K562 (cell line): ENCODE data around the gene SNX17. TPM values are rescaled to one million over a fixed set of nuclear protein-coding genes. Genes with fewer than 3 reads are reported as not detected.

Experiments used
- BACH1 ChIP-seq: fragments of 200-800 bp; sonication (Bioruptor generic); IDR thresholded peaks from 2 replicates; pipeline ENCODE4 v1.6.1; 2016; ENCODE audit warnings: missing genetic modification characterization, missing compliant biosample characterization
- BRD9 ChIP-seq: fragments of 450-650 bp; IDR thresholded peaks from 2 replicates; pipeline ENCODE4 v1.6.1; 2018; ENCODE audit warnings: low read depth; ENCODE audit not compliant: partially characterized antibody
- CREB3L1 ChIP-seq: fragments of 450-650 bp; IDR thresholded peaks from 2 replicates; pipeline ENCODE4 v1.6.1; 2014; ENCODE audit warnings: low read depth, mild to moderate bottlenecking, moderate library complexity, borderline replicate concordance
- HOXB6 ChIP-seq: fragments of 250-450 bp; sonication (Bioruptor Pico); IDR thresholded peaks from 2 replicates; pipeline ENCODE4 v1.5.1; 2022; ENCODE audit warnings: mild to moderate bottlenecking, borderline replicate concordance
- NCOA4 ChIP-seq: fragments of 450-650 bp; IDR thresholded peaks from 2 replicates; pipeline ENCODE4 v1.6.1; 2018; ENCODE audit warnings: mild to moderate bottlenecking; ENCODE audit not compliant: partially characterized antibody
- PKNOX1 ChIP-seq: fragments of 450-650 bp; IDR thresholded peaks from 2 replicates; pipeline ENCODE4 v1.6.1; 2016
- SMARCE1 ChIP-seq: fragments of 450-650 bp; IDR thresholded peaks from 2 replicates; pipeline ENCODE4 v1.7.1; 2016; ENCODE audit warnings: mild to moderate bottlenecking
- STAT6 ChIP-seq: sonication (generic); formaldehyde crosslinking; IDR thresholded peaks from 2 replicates; pipeline ENCODE4 v1.8.1; 2023; ENCODE audit warnings: mild to moderate bottlenecking, missing genetic modification reagents
- THAP12 ChIP-seq: fragments of 250-450 bp; sonication (Bioruptor Pico); IDR thresholded peaks from 2 replicates; pipeline ENCODE4 v1.9.0; 2021; ENCODE audit warnings: mild to moderate bottlenecking, inconsistent platforms
- ZBTB11 ChIP-seq, 3 experiments: fragments of 200-800 bp in 1 of 3; fragments of 250-450 bp in 1 of 3; fragments of 450-650 bp in 1 of 3; sonication (Bioruptor Pico) in 1 of 3; sonication (Bioruptor generic) in 1 of 3; formaldehyde crosslinking in 1 of 3; IDR thresholded peaks; 2 replicates each; pipeline versions ENCODE4 v1.6.1 to v1.8.0; 2016 to 2022; ENCODE audit warnings: mild to moderate bottlenecking in 2 of 3, missing genetic modification characterization in 2 of 3, missing compliant biosample characterization in 1 of 3, moderate library complexity in 1 of 3
- ZBTB17 ChIP-seq: fragments of 450-650 bp; formaldehyde crosslinking; IDR thresholded peaks from 2 replicates; pipeline ENCODE4 v1.4.0; 2020; ENCODE audit warnings: mild to moderate bottlenecking
- ZBTB2 ChIP-seq: fragments of 450-650 bp; IDR thresholded peaks from 2 replicates; pipeline ENCODE4 v1.6.1; 2016; ENCODE audit warnings: antibody characterized with exemption
- ZNF121 ChIP-seq: sonication (generic); formaldehyde crosslinking; conservative IDR thresholded peaks from 2 replicates; pipeline ENCODE4 v1.8.0; 2022; ENCODE audit warnings: missing genetic modification reagents
- polyA plus RNA-seq, 8 experiments: library from polyadenylated mRNA; depleted of rRNA in 4 of 8; stranded (reverse) in 5 of 8; unstranded in 3 of 8; fragments of >200 nt; fragmentation: Nextera tagmentation in 2 of 8; fragmentation: Illumina TruSeq in 1 of 8; extraction: Ambion mirVana in 2 of 8; extraction: Trizol in 1 of 8; gene quantifications; 2 replicates each; pipeline versions ENCODE4 v1.2.1 to v1.2.3, GENCODE V29; 2011 to 2014; ENCODE audit warnings: inconsistent platforms in 1 of 8, missing spikeins in 1 of 8
- total RNA-seq, 7 experiments: library from RNA; depleted of rRNA in 6 of 7; stranded (reverse); fragments of >200 nt in 6 of 7; fragmentation: Illumina TruSeq in 2 of 7; extraction: Trizol in 2 of 7; gene quantifications; 2 replicates each; pipeline versions ENCODE4 v1.2.1 to v1.2.3, GENCODE V29; 2011 to 2021; ENCODE audit warnings: low replicate concordance in 1 of 7

SNX17 gene
- total and polyA plus RNA-seq, 9 of the 15 experiments (the other 6 are each of a cell fraction or from before 2014, with no cell fraction given) = 3.0 to 75.7 (median 54.6) TPM

GRCh38 chr2:27356382-27357181, 13.8 kb upstream of the SNX17 start, which contains the start of gene GTF3C2 (continued):
- no peak for TF ChIP-seq STAT6 (CRISPR knock-in tag)
- TF ChIP-seq CREB3L1 = peak; percentile 88
- TF ChIP-seq SMARCE1 = peak; percentile 43; the same call in 1 of the 2 replicates
- no peak for TF ChIP-seq NCOA4
- peak; percentile 28; the same call in 1 of the 2 replicates for TF ChIP-seq ZBTB2
- no peak for TF ChIP-seq BRD9
- peak; percentile 81 for TF ChIP-seq BACH1 (tag)
- TF ChIP-seq ZBTB11 (CRISPR knock-in tag; IDR thresholded peaks at IDR 0.05) = peak in 2 of 3 experiments; percentile 54 to 89; a peak in 3 of 6 replicates
- peak; percentile 72 for TF ChIP-seq ZBTB17 (CRISPR knock-in tag)
- no peak for TF ChIP-seq ZNF121 (CRISPR knock-in tag)
- no peak for TF ChIP-seq HOXB6 (CRISPR knock-in tag)
- TF ChIP-seq THAP12 (CRISPR knock-in tag) = peak; percentile 63; the same call in 1 of the 2 replicates
- peak; percentile 68 for TF ChIP-seq PKNOX1
